ENCODE measurements around the gene IMPG1.

IMPG1 gene

GRCh38 chr6:75963569-75963968 is 108.9 kb downstream of the IMPG1 start:
- no peak for DNase-seq (ENCODE audit: low read depth)
- no peak overlapping the region for H3K4me3 ChIP-seq (ENCODE audit: low read depth, low read length)

GRCh38 chr6:75952128-75952527 is 120.3 kb downstream of the IMPG1 start:
- H3K4me3 ChIP-seq (ENCODE audit: low read depth, low read length) = no peak overlapping the region
- no peak for DNase-seq (ENCODE audit: low read depth)

- H3K4me3 ChIP-seq (ENCODE audit: low read depth, low read length) = no peak overlapping the region
- DNase-seq (ENCODE audit: low read depth) = no peak
Observed at GRCh38 chr6:75947935-75948334, 124.5 kb downstream of the IMPG1 start.

- no peak overlapping the region for H3K4me3 ChIP-seq (ENCODE audit: low read depth, low read length)
- DNase-seq (ENCODE audit: low read depth) = no peak
Observed at GRCh38 chr6:75946146-75946831, 126.2 kb downstream of the IMPG1 start.

- no peak for DNase-seq (ENCODE audit: low read depth)
- H3K4me3 ChIP-seq (ENCODE audit: low read depth, low read length) = no peak overlapping the region
Observed at GRCh38 chr6:75943381-75943780, 129.1 kb downstream of the IMPG1 start.

- no peak overlapping the region for H3K4me3 ChIP-seq (ENCODE audit: low read depth, low read length)
- DNase-seq (ENCODE audit: low read depth) = no peak
Observed at GRCh38 chr6:75941509-75941908, 131.0 kb downstream of the IMPG1 start.

GRCh38 chr6:75940564-75940963 is 131.9 kb downstream of the IMPG1 start:
- H3K4me3 ChIP-seq (ENCODE audit: low read depth, low read length) = no peak overlapping the region
- no peak for DNase-seq (ENCODE audit: low read depth)

GRCh38 chr6:75937846-75938245 is 134.6 kb downstream of the IMPG1 start:
- no peak for DNase-seq (ENCODE audit: low read depth)
- H3K4me3 ChIP-seq (ENCODE audit: low read depth, low read length) = no peak overlapping the region

- no peak for DNase-seq (ENCODE audit: low read depth)
Observed at GRCh38 chr6:75936682-75937081, 135.8 kb downstream of the IMPG1 start.

GRCh38 chr6:75935473-75935793 is 137.0 kb downstream of the IMPG1 start:
- peak overlapping the region; percentile 49 for H3K4me3 ChIP-seq (ENCODE audit: low read depth, low read length)
- DNase-seq (ENCODE audit: low read depth) = no peak

More at GRCh38 chr6:75936682-75937081, 135.8 kb downstream of the IMPG1 start:
- no peak overlapping the region for H3K4me3 ChIP-seq (ENCODE audit: low read depth, low read length)

- DNase-seq (ENCODE audit: low read depth) = peak; percentile 44
Observed at GRCh38 chr6:75934643-75935472, 137.6 kb downstream of the IMPG1 start.

GRCh38 chr6:75933387-75933975 is 139.0 kb downstream of the IMPG1 start:
- no peak for DNase-seq (ENCODE audit: low read depth)
- H3K4me3 ChIP-seq (ENCODE audit: low read depth, low read length) = no peak overlapping the region

More at GRCh38 chr6:75934643-75935472, 137.6 kb downstream of the IMPG1 start:
- H3K4me3 ChIP-seq (ENCODE audit: low read depth, low read length) = peak overlapping the region; percentile 49

- no peak for DNase-seq (ENCODE audit: low read depth)
- H3K4me3 ChIP-seq (ENCODE audit: low read depth, low read length) = no peak overlapping the region
Observed at GRCh38 chr6:75932067-75932466, 140.4 kb downstream of the IMPG1 start.

GRCh38 chr6:75931011-75931680 is 141.3 kb downstream of the IMPG1 start:
- no peak for DNase-seq (ENCODE audit: low read depth)

GRCh38 chr6:75926293-75927168 is 145.9 kb downstream of the IMPG1 start:
- no peak for DNase-seq (ENCODE audit: low read depth)

More at GRCh38 chr6:75931011-75931680, 141.3 kb downstream of the IMPG1 start:
- H3K4me3 ChIP-seq (ENCODE audit: low read depth, low read length) = no peak overlapping the region

GRCh38 chr6:75922226-75922625 is 150.2 kb downstream of the IMPG1 start:
- DNase-seq (ENCODE audit: low read depth) = no peak
- no peak overlapping the region for H3K4me3 ChIP-seq (ENCODE audit: low read depth, low read length)

More at GRCh38 chr6:75926293-75927168, 145.9 kb downstream of the IMPG1 start:
- no peak overlapping the region for H3K4me3 ChIP-seq (ENCODE audit: low read depth, low read length)

GRCh38 chr6:75913040-75913439 is 159.4 kb downstream of the IMPG1 start:
- H3K4me3 ChIP-seq (ENCODE audit: low read depth, low read length) = no peak overlapping the region

GRCh38 chr6:75907444-75907843 is 165.0 kb downstream of the IMPG1 start:
- DNase-seq (ENCODE audit: low read depth) = no peak
- no peak overlapping the region for H3K4me3 ChIP-seq (ENCODE audit: low read depth, low read length)

More at GRCh38 chr6:75913040-75913439, 159.4 kb downstream of the IMPG1 start:
- no peak for DNase-seq (ENCODE audit: low read depth)

- DNase-seq (ENCODE audit: low read depth) = no peak
- H3K4me3 ChIP-seq (ENCODE audit: low read depth, low read length) = no peak overlapping the region
Observed at GRCh38 chr6:75906871-75907270, 165.6 kb downstream of the IMPG1 start.
